ENCODE measurements around the gene SBF2.

Gene SBF2

GRCh38 chr11:9756878-9757277, 537.1 kb downstream of the SBF2 start:
- Histone ChIP-seq H3K4me3 (ENCODE audit: low read depth, low read length) (no peak overlapping the region), H3K9me3 (ENCODE audit: severe bottlenecking) (no peaks in the 10 kb centered on the region), H3K27ac (no peak overlapping the region), H3K36me3 (no peaks in the 10 kb centered on the region), H3K27me3 (ENCODE audit: insufficient read depth, low read depth, severe bottlenecking) (no peaks in the 10 kb centered on the region)
- no peak for DNase-seq
- TF ChIP-seq, protein P1, sequence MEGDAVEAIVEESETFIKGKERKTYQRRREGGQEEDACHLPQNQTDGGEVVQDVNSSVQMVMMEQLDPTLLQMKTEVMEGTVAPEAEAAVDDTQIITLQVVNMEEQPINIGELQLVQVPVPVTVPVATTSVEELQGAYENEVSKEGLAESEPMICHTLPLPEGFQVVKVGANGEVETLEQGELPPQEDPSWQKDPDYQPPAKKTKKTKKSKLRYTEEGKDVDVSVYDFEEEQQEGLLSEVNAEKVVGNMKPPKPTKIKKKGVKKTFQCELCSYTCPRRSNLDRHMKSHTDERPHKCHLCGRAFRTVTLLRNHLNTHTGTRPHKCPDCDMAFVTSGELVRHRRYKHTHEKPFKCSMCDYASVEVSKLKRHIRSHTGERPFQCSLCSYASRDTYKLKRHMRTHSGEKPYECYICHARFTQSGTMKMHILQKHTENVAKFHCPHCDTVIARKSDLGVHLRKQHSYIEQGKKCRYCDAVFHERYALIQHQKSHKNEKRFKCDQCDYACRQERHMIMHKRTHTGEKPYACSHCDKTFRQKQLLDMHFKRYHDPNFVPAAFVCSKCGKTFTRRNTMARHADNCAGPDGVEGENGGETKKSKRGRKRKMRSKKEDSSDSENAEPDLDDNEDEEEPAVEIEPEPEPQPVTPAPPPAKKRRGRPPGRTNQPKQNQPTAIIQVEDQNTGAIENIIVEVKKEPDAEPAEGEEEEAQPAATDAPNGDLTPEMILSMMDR (IDR thresholded peaks at IDR 0.05; ENCODE audit: low read depth, low read length), result no peak

DNA sequence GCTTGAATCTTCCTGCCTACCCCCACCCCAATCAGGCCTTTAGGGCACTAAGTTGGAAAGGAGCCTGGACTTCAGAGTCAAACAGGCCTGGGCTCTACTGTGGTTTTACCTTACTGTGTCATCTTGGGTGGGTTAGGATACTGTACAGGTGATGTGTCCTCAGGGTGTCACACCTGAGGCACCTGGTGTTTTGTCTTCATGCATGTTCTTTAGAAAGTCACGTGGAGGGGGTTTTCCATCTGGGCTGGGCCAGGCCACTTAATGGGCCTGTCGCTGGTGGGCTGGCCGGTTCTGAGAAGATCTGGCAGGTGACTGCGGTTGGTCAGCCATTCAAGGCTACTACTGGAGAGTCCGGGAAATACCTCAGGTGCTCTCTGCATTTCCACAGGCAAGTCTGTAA, 537.6 kb downstream of the SBF2 start:
- Histone ChIP-seq H3K36me3 (no peaks in the 10 kb centered on the region), H3K9me3 (ENCODE audit: severe bottlenecking) (no peaks in the 10 kb centered on the region), H3K27ac (no peak overlapping the region), H3K4me3 (ENCODE audit: low read depth, low read length) (no peak overlapping the region), H3K27me3 (ENCODE audit: insufficient read depth, low read depth, severe bottlenecking) (no peaks in the 10 kb centered on the region)
- TF ChIP-seq, protein P1 (IDR thresholded peaks at IDR 0.05; ENCODE audit: low read depth, low read length), result no peak
- DNase-seq, result no peak

DNA sequence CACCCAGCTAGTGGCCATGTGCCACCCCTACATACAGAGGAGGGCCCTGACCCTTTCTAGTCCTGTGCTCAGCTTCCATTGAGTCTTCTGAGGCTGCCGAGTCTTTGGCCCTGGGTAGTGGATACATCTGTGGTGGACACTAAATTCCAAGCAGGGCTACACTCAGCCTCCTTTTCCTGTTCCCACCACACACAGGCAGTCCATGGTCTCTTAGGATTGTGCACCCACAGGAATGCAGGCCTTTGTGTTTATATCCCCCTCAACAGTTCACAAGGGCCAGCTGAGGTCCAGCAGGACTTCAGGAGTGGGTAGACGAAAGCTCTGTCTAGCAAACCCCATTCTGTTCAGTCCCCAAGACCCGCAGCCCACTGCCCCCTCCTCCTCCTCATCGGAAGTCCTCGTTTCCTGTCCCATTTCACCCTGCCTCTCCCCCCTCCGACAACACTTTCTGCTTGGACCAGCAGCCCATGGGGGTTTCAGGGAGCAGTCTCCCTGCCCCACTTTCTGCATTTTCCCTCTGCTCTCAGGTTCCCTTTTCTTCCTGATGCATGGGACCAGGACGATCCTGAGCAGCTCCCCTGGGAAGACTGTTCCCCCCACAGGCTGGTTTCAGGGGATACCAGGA, 538.3 kb downstream of the SBF2 start:
- Histone ChIP-seq H3K36me3 (no peaks in the 10 kb centered on the region), H3K27ac (no peak overlapping the region), H3K27me3 (ENCODE audit: insufficient read depth, low read depth, severe bottlenecking) (no peaks in the 10 kb centered on the region), H3K9me3 (ENCODE audit: severe bottlenecking) (no peaks in the 10 kb centered on the region), H3K4me3 (ENCODE audit: low read depth, low read length) (no peak overlapping the region)
- TF ChIP-seq, protein P1 (IDR thresholded peaks at IDR 0.05; ENCODE audit: low read depth, low read length), result no peak
- no peak for DNase-seq

DNA sequence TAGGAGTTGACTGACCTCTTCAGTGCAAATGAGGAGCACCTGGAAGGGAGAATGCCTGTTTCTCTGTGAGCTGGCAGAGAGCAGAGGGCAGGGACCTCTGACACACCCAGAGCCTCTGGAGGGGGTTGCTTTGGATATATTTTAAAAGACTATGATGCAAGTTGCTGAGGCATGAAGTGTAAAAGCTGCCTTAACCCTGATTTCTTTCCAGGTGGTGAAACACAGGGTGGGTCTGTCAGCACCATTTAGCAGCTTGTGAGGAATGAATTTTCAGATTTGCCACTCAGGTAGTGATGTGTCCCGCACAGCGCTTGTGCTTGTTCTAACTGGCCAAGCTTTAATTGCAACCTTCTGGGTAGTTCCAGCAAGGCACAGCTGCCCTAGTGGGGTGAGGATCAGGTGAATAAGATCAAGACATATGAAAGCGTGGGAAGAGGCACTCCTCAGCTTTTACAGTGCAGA, 540.0 kb downstream of the SBF2 start:
- TF ChIP-seq, protein P1 (IDR thresholded peaks at IDR 0.05; ENCODE audit: low read depth, low read length), result no peak
- H3K9me3 ChIP-seq (ENCODE audit: severe bottlenecking), result no peaks in the 10 kb centered on the region
- H3K4me3 ChIP-seq (ENCODE audit: low read depth, low read length), result no peak overlapping the region
- H3K36me3 ChIP-seq, result peaks cover under 1% of the 10 kb centered on the region; the same call in 1 of the 2 replicates
- DNase-seq, result no peak
- H3K27ac ChIP-seq, result no peak overlapping the region
- no peaks in the 10 kb centered on the region for H3K27me3 ChIP-seq (ENCODE audit: insufficient read depth, low read depth, severe bottlenecking)

- Histone ChIP-seq H3K27me3 (ENCODE audit: insufficient read depth, low read depth, severe bottlenecking) (no peaks in the 10 kb centered on the region), H3K27ac (no peak overlapping the region), H3K36me3 (peaks cover 3% of the 10 kb centered on the region; the same call in 1 of the 2 replicates), H3K9me3 (ENCODE audit: severe bottlenecking) (no peaks in the 10 kb centered on the region), H3K4me3 (ENCODE audit: low read depth, low read length) (no peak overlapping the region)
- TF ChIP-seq, protein P1 (IDR thresholded peaks at IDR 0.05; ENCODE audit: low read depth, low read length), result no peak
- no peak for DNase-seq
Measured at GRCh38 chr11:9753021-9753420, 541.0 kb downstream of the SBF2 start.

- no peaks in the 10 kb centered on the region for H3K27me3 ChIP-seq (ENCODE audit: insufficient read depth, low read depth, severe bottlenecking)
- H3K36me3 ChIP-seq, result peaks cover 3% of the 10 kb centered on the region; the same call in 1 of the 2 replicates
- H3K9me3 ChIP-seq (ENCODE audit: severe bottlenecking), result no peaks in the 10 kb centered on the region
- no peak for DNase-seq
- TF ChIP-seq, protein P1 (IDR thresholded peaks at IDR 0.05; ENCODE audit: low read depth, low read length), result no peak
- H3K27ac ChIP-seq, result no peak overlapping the region
- H3K4me3 ChIP-seq (ENCODE audit: low read depth, low read length), result no peak overlapping the region
Measured at GRCh38 chr11:9752091-9752490, 541.9 kb downstream of the SBF2 start.

All from WERI-Rb-1 (cell line).